WTC11 (cell line): ENCODE data around the gene NR1I3.

Experiments used
- FOXP1 ChIP-seq: sonication (generic); formaldehyde crosslinking; IDR thresholded peaks from 2 replicates; pipeline ENCODE4 v1.8.0; 2022; ENCODE audit warnings: missing genetic modification reagents, mild to moderate bottlenecking, moderate library complexity, borderline replicate concordance
- JUN ChIP-seq: sonication (generic); formaldehyde crosslinking; IDR thresholded peaks from 2 replicates; pipeline ENCODE4 v1.8.0; 2023; ENCODE audit warnings: mild to moderate bottlenecking, missing genetic modification reagents
- MYBL2 ChIP-seq: sonication (generic); formaldehyde crosslinking; IDR thresholded peaks from 2 replicates; pipeline ENCODE4 v1.8.1; 2023; ENCODE audit warnings: mild to moderate bottlenecking, moderate library complexity, missing genetic modification reagents
- NFYB ChIP-seq: sonication (generic); formaldehyde crosslinking; conservative IDR thresholded peaks from 2 replicates; pipeline ENCODE4 v1.8.0; 2022; ENCODE audit warnings: low read depth, missing genetic modification reagents
- NR2C2 ChIP-seq: sonication (generic); formaldehyde crosslinking; IDR thresholded peaks from 2 replicates; pipeline ENCODE4 v1.8.0; 2022; ENCODE audit warnings: mild to moderate bottlenecking, missing genetic modification reagents
- TCF7 ChIP-seq: sonication (generic); formaldehyde crosslinking; IDR thresholded peaks from 2 replicates; pipeline ENCODE4 v1.8.0; 2022; ENCODE audit warnings: mild to moderate bottlenecking, low read depth, missing genetic modification reagents, moderate library complexity
- USF1 ChIP-seq: sonication (generic); formaldehyde crosslinking; IDR thresholded peaks from 2 replicates; pipeline ENCODE4 v1.8.0; 2022; ENCODE audit warnings: mild to moderate bottlenecking, missing genetic modification reagents
- ZNF512 ChIP-seq: sonication (generic); formaldehyde crosslinking; IDR thresholded peaks from 2 replicates; pipeline ENCODE4 v1.8.1; 2022; ENCODE audit warnings: missing genetic modification reagents, borderline replicate concordance
- TF ChIP-seq, protein P1 (sequence below): fragments of 200-600 bp; IDR thresholded peaks from 2 replicates; pipeline ENCODE4 v1.8.0; 2022; ENCODE audit warnings: antibody characterized with exemption
- TF ChIP-seq, protein P2 (sequence below): sonication (generic); formaldehyde crosslinking; IDR thresholded peaks from 2 replicates; pipeline ENCODE4 v1.8.0; 2022; ENCODE audit warnings: mild to moderate bottlenecking, missing genetic modification reagents
- TF ChIP-seq, protein P3 (sequence below): sonication (generic); formaldehyde crosslinking; conservative IDR thresholded peaks from 2 replicates; pipeline ENCODE4 v1.8.1; 2023; ENCODE audit warnings: mild to moderate bottlenecking, low read depth, missing genetic modification reagents, moderate library complexity

DNA sequence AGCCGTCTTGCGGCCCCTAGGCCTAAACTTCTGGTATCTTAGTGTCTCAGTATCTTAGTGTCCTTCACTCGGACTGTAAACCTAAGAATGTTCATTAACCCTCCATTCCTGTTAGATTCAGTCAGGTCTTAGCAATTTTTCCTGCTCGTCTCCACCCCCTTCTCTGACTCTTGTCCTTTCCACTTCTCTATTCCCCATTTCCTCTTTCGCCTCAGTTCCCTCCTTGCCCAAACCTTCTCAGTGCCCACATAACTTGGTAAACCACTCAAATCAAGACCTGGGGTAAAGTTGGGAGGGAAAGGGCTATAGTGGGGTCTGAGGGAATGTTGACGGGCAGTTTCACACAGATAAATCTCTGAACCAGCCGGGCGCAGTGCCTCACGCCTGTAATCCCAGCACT lies 23.6 kb downstream of the NR1I3 start:
- TF ChIP-seq, protein P1, sequence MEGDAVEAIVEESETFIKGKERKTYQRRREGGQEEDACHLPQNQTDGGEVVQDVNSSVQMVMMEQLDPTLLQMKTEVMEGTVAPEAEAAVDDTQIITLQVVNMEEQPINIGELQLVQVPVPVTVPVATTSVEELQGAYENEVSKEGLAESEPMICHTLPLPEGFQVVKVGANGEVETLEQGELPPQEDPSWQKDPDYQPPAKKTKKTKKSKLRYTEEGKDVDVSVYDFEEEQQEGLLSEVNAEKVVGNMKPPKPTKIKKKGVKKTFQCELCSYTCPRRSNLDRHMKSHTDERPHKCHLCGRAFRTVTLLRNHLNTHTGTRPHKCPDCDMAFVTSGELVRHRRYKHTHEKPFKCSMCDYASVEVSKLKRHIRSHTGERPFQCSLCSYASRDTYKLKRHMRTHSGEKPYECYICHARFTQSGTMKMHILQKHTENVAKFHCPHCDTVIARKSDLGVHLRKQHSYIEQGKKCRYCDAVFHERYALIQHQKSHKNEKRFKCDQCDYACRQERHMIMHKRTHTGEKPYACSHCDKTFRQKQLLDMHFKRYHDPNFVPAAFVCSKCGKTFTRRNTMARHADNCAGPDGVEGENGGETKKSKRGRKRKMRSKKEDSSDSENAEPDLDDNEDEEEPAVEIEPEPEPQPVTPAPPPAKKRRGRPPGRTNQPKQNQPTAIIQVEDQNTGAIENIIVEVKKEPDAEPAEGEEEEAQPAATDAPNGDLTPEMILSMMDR, result no peak
- no peak for TF ChIP-seq ZNF512 (CRISPR knock-in tag)
- no peak for TF ChIP-seq NR2C2
- no peak for TF ChIP-seq FOXP1 (CRISPR knock-in tag)
- no peak for TF ChIP-seq TCF7 (CRISPR knock-in tag)
- TF ChIP-seq USF1, result no peak
- TF ChIP-seq, protein P2, sequence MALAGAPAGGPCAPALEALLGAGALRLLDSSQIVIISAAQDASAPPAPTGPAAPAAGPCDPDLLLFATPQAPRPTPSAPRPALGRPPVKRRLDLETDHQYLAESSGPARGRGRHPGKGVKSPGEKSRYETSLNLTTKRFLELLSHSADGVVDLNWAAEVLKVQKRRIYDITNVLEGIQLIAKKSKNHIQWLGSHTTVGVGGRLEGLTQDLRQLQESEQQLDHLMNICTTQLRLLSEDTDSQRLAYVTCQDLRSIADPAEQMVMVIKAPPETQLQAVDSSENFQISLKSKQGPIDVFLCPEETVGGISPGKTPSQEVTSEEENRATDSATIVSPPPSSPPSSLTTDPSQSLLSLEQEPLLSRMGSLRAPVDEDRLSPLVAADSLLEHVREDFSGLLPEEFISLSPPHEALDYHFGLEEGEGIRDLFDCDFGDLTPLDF (CRISPR knock-in tag), result no peak
- TF ChIP-seq MYBL2 (CRISPR knock-in tag), result no peak
- TF ChIP-seq JUN (CRISPR knock-in tag), result no peak
- TF ChIP-seq NFYB (CRISPR knock-in tag), result no peak
- TF ChIP-seq, protein P3, sequence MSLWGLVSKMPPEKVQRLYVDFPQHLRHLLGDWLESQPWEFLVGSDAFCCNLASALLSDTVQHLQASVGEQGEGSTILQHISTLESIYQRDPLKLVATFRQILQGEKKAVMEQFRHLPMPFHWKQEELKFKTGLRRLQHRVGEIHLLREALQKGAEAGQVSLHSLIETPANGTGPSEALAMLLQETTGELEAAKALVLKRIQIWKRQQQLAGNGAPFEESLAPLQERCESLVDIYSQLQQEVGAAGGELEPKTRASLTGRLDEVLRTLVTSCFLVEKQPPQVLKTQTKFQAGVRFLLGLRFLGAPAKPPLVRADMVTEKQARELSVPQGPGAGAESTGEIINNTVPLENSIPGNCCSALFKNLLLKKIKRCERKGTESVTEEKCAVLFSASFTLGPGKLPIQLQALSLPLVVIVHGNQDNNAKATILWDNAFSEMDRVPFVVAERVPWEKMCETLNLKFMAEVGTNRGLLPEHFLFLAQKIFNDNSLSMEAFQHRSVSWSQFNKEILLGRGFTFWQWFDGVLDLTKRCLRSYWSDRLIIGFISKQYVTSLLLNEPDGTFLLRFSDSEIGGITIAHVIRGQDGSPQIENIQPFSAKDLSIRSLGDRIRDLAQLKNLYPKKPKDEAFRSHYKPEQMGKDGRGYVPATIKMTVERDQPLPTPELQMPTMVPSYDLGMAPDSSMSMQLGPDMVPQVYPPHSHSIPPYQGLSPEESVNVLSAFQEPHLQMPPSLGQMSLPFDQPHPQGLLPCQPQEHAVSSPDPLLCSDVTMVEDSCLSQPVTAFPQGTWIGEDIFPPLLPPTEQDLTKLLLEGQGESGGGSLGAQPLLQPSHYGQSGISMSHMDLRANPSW (CRISPR knock-in tag), result no peak
